H1 (cell line): Measurements from ENCODE around the gene TTLL5. TPM values are rescaled to one million over a fixed set of nuclear protein-coding genes. Genes with fewer than 3 reads are reported as not detected.

Experiments
- GTF2F1 ChIP-seq: IDR thresholded peaks from 2 replicates; pipeline ENCODE4 v1.6.1; 2012; ENCODE audit warnings: low read depth, low read length, improper control_type of control experiment, borderline replicate concordance
- POLR2AphosphoS5 ChIP-seq: IDR thresholded peaks from 2 replicates; pipeline ENCODE4 v1.6.1; 2011; ENCODE audit warnings: low read depth, low read length
- polyA plus RNA-seq, 7 experiments: library from polyadenylated mRNA; depleted of rRNA in 3 of 7; stranded (reverse) in 5 of 7; unstranded in 2 of 7; fragments of >200 nt in 5 of 7; fragments of 200-250 nt in 2 of 7; gene quantifications; 1 replicate in 5 of 7; 2 replicates in 1 of 7; 4 replicates in 1 of 7; pipeline versions ENCODE4 v1.2.1 to v1.2.3, GENCODE V29; 2011 to 2013; ENCODE audit warnings: missing spikeins in 2 of 7, mixed read lengths in 2 of 7
- total RNA-seq: library from RNA; stranded (reverse); fragmentation: NEBNext Ultra II Directional; extraction: Animal tissue kit (Norgen Biotek cat#: 25700); gene quantifications from 2 replicates; pipeline ENCODE4 v1.2.1, GENCODE V29; 2021
- TF ChIP-seq, protein P1 (sequence below): IDR thresholded peaks from 2 replicates; pipeline ENCODE4 v1.6.1; 2011; ENCODE audit warnings: low read length, improper control_type of control experiment

The TTLL5 gene
- total and polyA plus RNA-seq, 2 of the 8 experiments (the other 6 are each of a cell fraction or from before 2014, with no cell fraction given) = 16.1 to 45.9 TPM

GRCh38 chr14:75969126-75969525 lies 308.1 kb downstream of the TTLL5 start (continued):
- TF ChIP-seq, protein P1, sequence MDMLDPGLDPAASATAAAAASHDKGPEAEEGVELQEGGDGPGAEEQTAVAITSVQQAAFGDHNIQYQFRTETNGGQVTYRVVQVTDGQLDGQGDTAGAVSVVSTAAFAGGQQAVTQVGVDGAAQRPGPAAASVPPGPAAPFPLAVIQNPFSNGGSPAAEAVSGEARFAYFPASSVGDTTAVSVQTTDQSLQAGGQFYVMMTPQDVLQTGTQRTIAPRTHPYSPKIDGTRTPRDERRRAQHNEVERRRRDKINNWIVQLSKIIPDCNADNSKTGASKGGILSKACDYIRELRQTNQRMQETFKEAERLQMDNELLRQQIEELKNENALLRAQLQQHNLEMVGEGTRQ = no peak
- TF ChIP-seq POLR2AphosphoS5 (no peak), GTF2F1 (no peak)
- TF ChIP-seq, all 59 proteins: peak for 0
